ENCODE data around the gene C12orf75. TPM values are rescaled to one million over a fixed set of nuclear protein-coding genes. Genes with fewer than 3 reads are reported as not detected.
"Not testable (repeated sequence)": the region's sequence is repeated elsewhere in the genome, so short reads cannot be mapped to it uniquely, and the experiment has no call there.

The C12orf75 gene
- polyA plus RNA-seq, 2 donors, result 7.9 to 15.3 TPM

DNA sequence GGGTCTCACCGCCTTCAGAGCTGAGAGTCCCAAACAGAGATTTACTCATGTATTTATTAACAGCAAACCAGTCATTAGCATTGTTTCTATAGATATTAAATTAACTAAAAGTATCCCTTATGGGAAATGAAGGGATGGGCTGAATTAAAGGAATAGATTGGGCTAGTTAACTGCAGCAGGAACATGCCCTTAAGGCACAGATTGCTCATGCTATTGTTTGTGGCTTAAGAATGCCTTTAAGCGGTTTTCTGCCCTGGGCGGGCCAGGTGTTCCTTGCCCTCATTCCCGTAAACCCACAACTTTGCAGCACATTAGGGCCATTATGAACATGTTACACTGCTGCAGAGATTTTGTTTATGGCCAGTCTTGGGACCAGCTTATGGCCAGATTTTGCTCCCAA is 21.7 kb upstream of the C12orf75 start:
- not testable (repeated sequence) for H3K9me3 ChIP-seq (ENCODE audit: control insufficient read depth in 2 of 2, insufficient read depth in 1 of 2, low read depth in 1 of 2, low read length in 1 of 2); H3K4me3 ChIP-seq (ENCODE audit: low read depth in 1 of 2, low read length in 2 of 2); H3K4me1 ChIP-seq (ENCODE audit: control insufficient read depth in 2 of 2, insufficient read depth in 2 of 2, low read length in 1 of 2); H3K27me3 ChIP-seq (ENCODE audit: control insufficient read depth in 1 of 2, insufficient read depth in 2 of 2, low read length in 2 of 2); H3K36me3 ChIP-seq (ENCODE audit: control insufficient read depth in 2 of 2, insufficient read depth in 2 of 2, low read length in 1 of 2); H3K27ac ChIP-seq (ENCODE audit: low read depth in 2 of 2, low read length in 1 of 2)
- 64 to 89% methylated on average over 4 of the region's 4 CpGs for WGBS, 2 donors

- H3K4me1 ChIP-seq (ENCODE audit: control insufficient read depth in 2 of 2, insufficient read depth in 2 of 2, low read length in 1 of 2); H3K9me3 ChIP-seq (ENCODE audit: control insufficient read depth in 2 of 2, insufficient read depth in 1 of 2, low read depth in 1 of 2, low read length in 1 of 2): not testable (repeated sequence)
- WGBS, 2 donors, result 62 to 75% methylated on average over 3 of the region's 3 CpGs
Observed at GRCh38 chr12:105309384-105309783, 21.1 kb upstream of the C12orf75 start.

DNA sequence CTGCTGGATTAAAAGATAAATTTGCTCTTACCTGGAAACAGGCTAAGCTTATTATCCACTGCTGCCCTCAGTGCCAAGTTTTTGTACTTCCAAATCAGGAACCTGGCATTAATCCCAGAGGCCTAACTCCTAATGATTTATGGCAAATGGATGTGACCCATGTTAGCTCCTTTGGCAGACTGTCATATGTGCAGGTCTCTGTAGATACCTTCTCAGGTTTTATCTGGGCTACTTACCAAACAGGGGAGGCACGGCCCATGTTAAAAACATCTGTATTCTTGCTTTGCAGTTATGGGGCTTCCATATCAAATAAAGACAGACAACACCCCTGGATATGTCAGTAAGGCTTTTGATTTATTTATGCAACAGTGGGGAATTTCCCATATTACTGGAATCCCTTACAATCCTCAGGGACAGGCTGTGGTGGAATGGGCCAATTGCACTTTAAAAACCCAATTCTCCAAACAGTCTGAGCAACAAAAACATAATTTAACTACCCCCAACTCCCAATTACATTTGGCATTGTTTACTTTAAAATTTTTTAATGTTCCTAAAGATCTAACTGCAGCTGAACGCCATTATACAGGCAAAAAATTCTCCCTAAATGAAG is 19.9 kb upstream of the C12orf75 start:
- H3K4me3 ChIP-seq (ENCODE audit: low read depth in 1 of 2, low read length in 2 of 2); H3K9me3 ChIP-seq (ENCODE audit: control insufficient read depth in 2 of 2, insufficient read depth in 1 of 2, low read depth in 1 of 2, low read length in 1 of 2); H3K27ac ChIP-seq (ENCODE audit: low read depth in 2 of 2, low read length in 1 of 2); H3K4me1 ChIP-seq (ENCODE audit: control insufficient read depth in 2 of 2, insufficient read depth in 2 of 2, low read length in 1 of 2); H3K27me3 ChIP-seq (ENCODE audit: control insufficient read depth in 1 of 2, insufficient read depth in 2 of 2, low read length in 2 of 2); H3K36me3 ChIP-seq (ENCODE audit: control insufficient read depth in 2 of 2, insufficient read depth in 2 of 2, low read length in 1 of 2): not testable (repeated sequence)
- WGBS, 2 donors, result 40 to 66% methylated on average over 2 of the region's 2 CpGs

More at GRCh38 chr12:105309384-105309783, 21.1 kb upstream of the C12orf75 start:
- H3K27me3 ChIP-seq (ENCODE audit: control insufficient read depth in 1 of 2, insufficient read depth in 2 of 2, low read length in 2 of 2); H3K4me3 ChIP-seq (ENCODE audit: low read depth in 1 of 2, low read length in 2 of 2); H3K27ac ChIP-seq (ENCODE audit: low read depth in 2 of 2, low read length in 1 of 2); H3K36me3 ChIP-seq (ENCODE audit: control insufficient read depth in 2 of 2, insufficient read depth in 2 of 2, low read length in 1 of 2): not testable (repeated sequence)

- not testable (repeated sequence) for H3K4me1 ChIP-seq (ENCODE audit: control insufficient read depth in 2 of 2, insufficient read depth in 2 of 2, low read length in 1 of 2); H3K9me3 ChIP-seq (ENCODE audit: control insufficient read depth in 2 of 2, insufficient read depth in 1 of 2, low read depth in 1 of 2, low read length in 1 of 2); H3K4me3 ChIP-seq (ENCODE audit: low read depth in 1 of 2, low read length in 2 of 2); H3K36me3 ChIP-seq (ENCODE audit: control insufficient read depth in 2 of 2, insufficient read depth in 2 of 2, low read length in 1 of 2); H3K27ac ChIP-seq (ENCODE audit: low read depth in 2 of 2, low read length in 1 of 2); H3K27me3 ChIP-seq (ENCODE audit: control insufficient read depth in 1 of 2, insufficient read depth in 2 of 2, low read length in 2 of 2)
- WGBS, 2 donors, result 64 to 73% methylated on average over 3 of the region's 3 CpGs
Observed at GRCh38 chr12:105311936-105312335, 18.6 kb upstream of the C12orf75 start.

- WGBS, 2 donors, result 95% methylated on average over 8 of the region's 8 CpGs
- H3K27me3 ChIP-seq (ENCODE audit: control insufficient read depth in 1 of 2, insufficient read depth in 2 of 2, low read length in 2 of 2); H3K9me3 ChIP-seq (ENCODE audit: control insufficient read depth in 2 of 2, insufficient read depth in 1 of 2, low read depth in 1 of 2, low read length in 1 of 2); H3K4me3 ChIP-seq (ENCODE audit: low read depth in 1 of 2, low read length in 2 of 2); H3K36me3 ChIP-seq (ENCODE audit: control insufficient read depth in 2 of 2, insufficient read depth in 2 of 2, low read length in 1 of 2); H3K27ac ChIP-seq (ENCODE audit: low read depth in 2 of 2, low read length in 1 of 2); H3K4me1 ChIP-seq (ENCODE audit: control insufficient read depth in 2 of 2, insufficient read depth in 2 of 2, low read length in 1 of 2): not testable (repeated sequence)
Observed at GRCh38 chr12:105313755-105314154, 16.7 kb upstream of the C12orf75 start.

GRCh38 chr12:105315130-105315529 is 15.4 kb upstream of the C12orf75 start:
- 40 to 53% methylated on average over 2 of the region's 2 CpGs for WGBS, 2 donors
- H3K27me3 ChIP-seq (ENCODE audit: control insufficient read depth in 1 of 2, insufficient read depth in 2 of 2, low read length in 2 of 2), result no peaks in the 10 kb centered on the region
- no peaks in the 10 kb centered on the region for H3K36me3 ChIP-seq (ENCODE audit: control insufficient read depth in 2 of 2, insufficient read depth in 2 of 2, low read length in 1 of 2)
- peaks cover 0 to 5% of the 10 kb centered on the region in 2 donors for H3K4me1 ChIP-seq (ENCODE audit: control insufficient read depth in 2 of 2, insufficient read depth in 2 of 2, low read length in 1 of 2)
- H3K4me3 ChIP-seq (ENCODE audit: low read depth in 1 of 2, low read length in 2 of 2), result no peak overlapping the region
- H3K27ac ChIP-seq (ENCODE audit: low read depth in 2 of 2, low read length in 1 of 2), result peak overlapping the region; percentile 47 to 92
- H3K9me3 ChIP-seq (ENCODE audit: control insufficient read depth in 2 of 2, insufficient read depth in 1 of 2, low read depth in 1 of 2, low read length in 1 of 2), result no peaks in the 10 kb centered on the region

DNA sequence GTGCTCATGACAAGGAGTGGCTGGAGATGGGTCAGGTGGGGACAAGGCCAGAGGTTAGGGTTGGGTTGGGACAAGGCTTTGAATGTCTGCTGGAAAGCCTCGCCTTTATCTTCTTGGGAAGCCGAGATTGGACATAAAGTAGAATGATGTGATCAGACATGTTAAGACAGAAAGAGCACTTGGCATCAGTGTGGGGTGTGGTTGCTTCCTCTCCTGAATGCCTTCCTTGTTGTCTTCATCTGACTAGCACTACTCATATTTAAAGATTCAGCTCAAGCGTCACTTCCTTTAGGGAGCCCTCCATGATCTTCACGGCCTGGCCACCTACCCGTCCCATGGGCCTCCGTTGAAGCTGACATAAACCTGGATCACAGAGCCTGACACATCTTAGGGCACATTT is 14.8 kb upstream of the C12orf75 start:
- Histone ChIP-seq H3K36me3 (ENCODE audit: control insufficient read depth in 2 of 2, insufficient read depth in 2 of 2, low read length in 1 of 2) (no peaks in the 10 kb centered on the region), H3K4me3 (ENCODE audit: low read depth in 1 of 2, low read length in 2 of 2) (no peak overlapping the region), H3K4me1 (ENCODE audit: control insufficient read depth in 2 of 2, insufficient read depth in 2 of 2, low read length in 1 of 2) (peaks cover 0 to 5% of the 10 kb centered on the region in 2 donors), H3K27ac (ENCODE audit: low read depth in 2 of 2, low read length in 1 of 2) (peak overlapping the region; percentile 50 to 92), H3K27me3 (ENCODE audit: control insufficient read depth in 1 of 2, insufficient read depth in 2 of 2, low read length in 2 of 2) (no peaks in the 10 kb centered on the region), H3K9me3 (ENCODE audit: control insufficient read depth in 2 of 2, insufficient read depth in 1 of 2, low read depth in 1 of 2, low read length in 1 of 2) (no peaks in the 10 kb centered on the region)
- WGBS, 2 donors, result 58 to 61% methylated on average over 6 of the region's 6 CpGs

GRCh38 chr12:105316931-105317852 is 13.3 kb upstream of the C12orf75 start:
- Histone ChIP-seq H3K27ac (ENCODE audit: low read depth in 2 of 2, low read length in 1 of 2) (no peak overlapping the region), H3K4me3 (ENCODE audit: low read depth in 1 of 2, low read length in 2 of 2) (no peak overlapping the region), H3K27me3 (ENCODE audit: control insufficient read depth in 1 of 2, insufficient read depth in 2 of 2, low read length in 2 of 2) (no peaks in the 10 kb centered on the region), H3K4me1 (ENCODE audit: control insufficient read depth in 2 of 2, insufficient read depth in 2 of 2, low read length in 1 of 2) (peaks cover 0 to 5% of the 10 kb centered on the region in 2 donors), H3K9me3 (ENCODE audit: control insufficient read depth in 2 of 2, insufficient read depth in 1 of 2, low read depth in 1 of 2, low read length in 1 of 2) (no peaks in the 10 kb centered on the region), H3K36me3 (ENCODE audit: control insufficient read depth in 2 of 2, insufficient read depth in 2 of 2, low read length in 1 of 2) (no peaks in the 10 kb centered on the region)
- WGBS, 2 donors, result 85 to 90% methylated on average over 4 of the region's 4 CpGs

DNA sequence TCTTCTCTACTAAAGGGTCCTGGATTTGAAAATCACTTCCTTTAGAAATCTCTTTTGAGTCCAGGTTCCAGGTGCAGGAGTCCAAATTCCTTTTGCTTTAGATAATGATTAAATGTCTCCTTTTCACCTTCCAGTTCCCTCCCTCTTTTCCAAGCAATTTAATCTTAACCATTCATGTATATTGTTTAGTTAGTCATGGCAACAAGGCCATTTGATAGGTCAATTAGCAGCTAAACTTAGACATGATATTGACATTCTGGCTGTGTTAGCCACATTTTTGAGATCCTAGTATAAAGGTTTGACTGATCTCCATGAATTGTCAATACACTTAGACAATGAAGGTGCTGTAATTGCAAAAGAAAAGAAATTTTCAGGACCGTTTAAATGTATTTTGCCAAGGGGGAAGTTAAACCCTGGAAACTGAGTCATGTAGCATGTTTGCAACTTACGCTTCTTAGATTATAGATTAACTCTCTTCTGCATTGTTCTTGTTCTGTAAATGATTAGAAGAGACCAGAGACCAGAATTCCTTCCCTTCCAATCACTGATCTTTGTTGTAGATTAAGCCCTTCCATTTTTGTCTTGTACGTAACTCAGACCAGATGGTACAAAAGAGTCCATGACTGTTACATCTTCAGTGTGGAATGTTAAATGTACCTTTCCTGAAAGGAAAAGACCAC is 12.4 kb upstream of the C12orf75 start:
- Histone ChIP-seq H3K27me3 (ENCODE audit: control insufficient read depth in 1 of 2, insufficient read depth in 2 of 2, low read length in 2 of 2) (no peaks in the 10 kb centered on the region), H3K36me3 (ENCODE audit: control insufficient read depth in 2 of 2, insufficient read depth in 2 of 2, low read length in 1 of 2) (no peaks in the 10 kb centered on the region), H3K4me3 (ENCODE audit: low read depth in 1 of 2, low read length in 2 of 2) (no peak overlapping the region), H3K27ac (ENCODE audit: low read depth in 2 of 2, low read length in 1 of 2) (no peak overlapping the region), H3K9me3 (ENCODE audit: control insufficient read depth in 2 of 2, insufficient read depth in 1 of 2, low read depth in 1 of 2, low read length in 1 of 2) (no peaks in the 10 kb centered on the region), H3K4me1 (ENCODE audit: control insufficient read depth in 2 of 2, insufficient read depth in 2 of 2, low read length in 1 of 2) (peaks cover 0 to 5% of the 10 kb centered on the region in 2 donors)
- WGBS, 2 donors, result 67 to 78% methylated on average over 3 of the region's 3 CpGs
